Panc1 (cell line): ENCODE measurements around the gene TAB3. TPM values are rescaled to one million over a fixed set of nuclear protein-coding genes. Genes with fewer than 3 reads are reported as not detected.

Experiments used
- ATAC-seq: fragments of 200-7000 bp; cut with Tn5 transposase; 2 replicates; pipeline ENCODE4 v1.9.1; 2020; ENCODE audit warnings: mild to moderate bottlenecking, moderate library complexity
- BruUV-seq: library from RNA; stranded (reverse); fragments of 400-500 nt; replicated peaks from 2 replicates; lab custom pipeline; 2021; lab: Mats Ljungman, UMichigan
- CTCF ChIA-PET: fragments of 300-600 bp; sonication (Branson Sonifier 250); formaldehyde crosslinking; loops from one replicate; lab custom pipeline; 2022; ENCODE audit warnings: antibody characterized with exemption; lab: Charles Lee
- POLR2A ChIA-PET: fragments of 300-600 bp; sonication (Branson Sonifier 250); formaldehyde crosslinking; loops from one replicate; lab custom pipeline; 2022; ENCODE audit warnings: antibody characterized with exemption; lab: Charles Lee
- DNase-seq: peaks from one replicate; pipeline ENCODE4 v3.0.0-alpha.2; 2010; ENCODE audit warnings: low read depth, low spot score
- H3K27ac ChIP-seq: 2 replicates; pipeline ENCODE4 v1.5.1; 2011; ENCODE audit warnings: mild to moderate bottlenecking, low read length, inconsistent platforms
- H3K27me3 ChIP-seq: fragments of 200-500 bp; sonication (Bioruptor generic); 2 replicates; pipeline ENCODE4 v1.6.0; 2014; ENCODE audit warnings: low read length, inconsistent platforms; ENCODE audit not compliant: control insufficient read depth, insufficient read depth
- H3K36me3 ChIP-seq: fragments of 200-500 bp; sonication (Bioruptor generic); 2 replicates; pipeline ENCODE4 v1.5.1; 2014; ENCODE audit warnings: inconsistent platforms, mild to moderate bottlenecking, low read length, moderate library complexity; ENCODE audit not compliant: control insufficient read depth, insufficient read depth
- H3K4me1 ChIP-seq: 2 replicates; pipeline ENCODE4 v1.5.1; 2011; ENCODE audit warnings: inconsistent platforms, mild to moderate bottlenecking, low read length, moderate library complexity; ENCODE audit not compliant: control insufficient read depth, insufficient read depth
- H3K4me3 ChIP-seq, 2 experiments: 2 replicates each; pipeline ENCODE4 v1.5.1; 2011 to 2012; ENCODE audit warnings: low read depth in 2 of 2, low read length in 2 of 2, mild to moderate bottlenecking in 2 of 2, inconsistent platforms in 1 of 2, moderate library complexity in 1 of 2
- H3K9me3 ChIP-seq: fragments of 200-500 bp; sonication (Bioruptor generic); 2 replicates; pipeline ENCODE4 v1.5.1; 2014; ENCODE audit warnings: low read depth, mild to moderate bottlenecking, inconsistent platforms, low read length, moderate library complexity; ENCODE audit not compliant: control insufficient read depth, insufficient read depth
- CTCF ChIP-seq: fragments of 450-650 bp; IDR thresholded peaks from 2 replicates; pipeline ENCODE4 v1.5.1; 2017; ENCODE audit warnings: mild to moderate bottlenecking
- POLR2AphosphoS5 ChIP-seq: IDR thresholded peaks from 2 replicates; pipeline ENCODE4 v1.6.1; 2012; ENCODE audit warnings: mild to moderate bottlenecking, low read depth, low read length, moderate library complexity
- REST ChIP-seq, 2 experiments: IDR thresholded peaks; 2 replicates each; pipeline ENCODE4 v1.6.1; 2011 to 2012; ENCODE audit warnings: low read depth in 2 of 2, control low read depth in 1 of 2, low read length in 1 of 2, mild to moderate bottlenecking in 1 of 2, moderate library complexity in 1 of 2; ENCODE audit not compliant: insufficient read depth in 1 of 2
- SIN3A ChIP-seq: IDR thresholded peaks from 2 replicates; pipeline ENCODE4 v1.6.1; 2012; ENCODE audit warnings: low read depth, mild to moderate bottlenecking, low read length, moderate library complexity, borderline replicate concordance; ENCODE audit not compliant: insufficient read depth
- TCF7L2 ChIP-seq: IDR thresholded peaks from 2 replicates; pipeline ENCODE4 v1.6.1; 2011; ENCODE audit warnings: mild to moderate bottlenecking, low read depth, low read length, inconsistent platforms
- in situ Hi-C: cut with HindIII; loops from 2 replicates; pipeline ENCODE4 v1.10.0; 2016; ENCODE audit warnings: low sequenced_read_pairs, low pct_unique_long_range_greater_than_20kb
- intact Hi-C: fragments of 100-400 bp; cut with micrococcal nuclease; formaldehyde crosslinking; loops from one replicate; pipeline ENCODE4 v1.10.0; 2022; ENCODE audit not compliant: unreplicated experiment
- total RNA-seq: library from RNA; stranded (reverse); gene quantifications from one replicate; pipeline ENCODE4 v1.2.1, GENCODE V29; 2021; ENCODE audit not compliant: unreplicated experiment

TAB3 gene
- total RNA-seq, 1 experiment from 2014 or later: 7.7 TPM

DNA sequence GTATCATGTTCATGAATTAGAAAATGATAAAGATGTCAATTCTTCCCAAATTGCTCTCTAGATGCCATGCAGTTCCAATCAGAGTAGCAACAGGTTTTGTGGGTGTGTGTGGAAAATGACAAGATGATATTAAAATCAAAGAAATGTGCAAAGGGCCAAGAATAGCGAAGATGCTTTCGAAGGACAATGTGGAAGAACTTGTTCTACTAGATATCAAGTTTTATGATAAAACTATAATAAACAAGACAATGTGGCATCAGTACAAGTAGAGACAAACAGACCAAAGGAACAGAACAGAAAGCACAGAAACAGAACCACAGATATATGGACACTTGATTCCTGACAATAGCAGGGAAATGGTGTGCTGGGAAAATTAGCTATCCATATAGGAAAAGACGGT is 9.0 kb downstream of the TAB3 start:
- Histone ChIP-seq H3K27me3 (no peaks in the 10 kb centered on the region), H3K4me3 (no peak overlapping the region), H3K36me3 (no peaks in the 10 kb centered on the region), H3K27ac (no peak overlapping the region), H3K4me1 (no peaks in the 10 kb centered on the region), H3K9me3 (no peaks in the 10 kb centered on the region)
- no peak for ATAC-seq
- intact Hi-C loops: no loop called here
- no TSS peak for BruUV-seq
- DNase-seq: no peak
- TF ChIP-seq REST (IDR thresholded peaks at IDR 0.05; ENCODE audit: insufficient read depth in 1 of 2, low read depth in 2 of 2, low read length in 1 of 2): no peak
- no peak for TF ChIP-seq CTCF
- no peak for TF ChIP-seq SIN3A
- TF ChIP-seq POLR2AphosphoS5: no peak
- in situ Hi-C loops: no loop called here
- POLR2A ChIA-PET: no interaction called here
- CTCF ChIA-PET: no interaction called here

DNA sequence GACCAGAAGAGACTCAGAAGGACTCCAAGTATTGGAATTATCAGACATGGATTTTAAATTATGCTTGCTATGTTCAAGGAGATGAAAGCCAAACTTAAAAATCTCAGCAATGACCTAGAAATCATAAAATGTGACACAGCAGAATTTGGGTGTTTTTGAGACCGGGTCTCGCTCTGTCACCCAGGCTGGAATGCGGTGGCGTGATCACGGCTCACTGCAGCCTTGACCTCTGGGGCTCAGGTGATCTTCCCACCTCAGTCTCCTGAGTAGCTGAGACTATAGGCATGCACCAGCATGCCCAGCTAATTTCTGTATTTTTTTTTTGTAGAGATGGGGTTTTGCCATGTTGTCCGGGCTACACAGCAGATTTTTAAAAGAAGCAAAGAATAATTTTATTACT is 12.7 kb downstream of the TAB3 start:
- no peaks in the 10 kb centered on the region for H3K4me1 ChIP-seq
- TF ChIP-seq SIN3A (no peak), POLR2AphosphoS5 (no peak), REST (IDR thresholded peaks at IDR 0.05; ENCODE audit: insufficient read depth in 1 of 2, low read depth in 2 of 2, low read length in 1 of 2) (no peak), TCF7L2 (no peak), CTCF (no peak)
- no peaks in the 10 kb centered on the region for H3K36me3 ChIP-seq
- intact Hi-C loops (no loop called here), in situ Hi-C loops (no loop called here)
- no TSS peak for BruUV-seq
- H3K4me3 ChIP-seq: no peak overlapping the region
- H3K27ac ChIP-seq: no peak overlapping the region
- H3K27me3 ChIP-seq: no peaks in the 10 kb centered on the region
- POLR2A ChIA-PET: no interaction called here
- DNase-seq (no peak), ATAC-seq (no peak)
- no peaks in the 10 kb centered on the region for H3K9me3 ChIP-seq
- CTCF ChIA-PET: no interaction called here
